ENCODE data around the gene TBL3.

GRCh38 chr16:2026461-2027023 lies 54.7 kb downstream of the TBL3 start, which contains the start of gene NHERF2:
- no peak for TF ChIP-seq FOXJ3 (CRISPR knock-in tag; IDR thresholded peaks at IDR 0.05; ENCODE audit: borderline replicate concordance)
- TF ChIP-seq ZNF281 (CRISPR knock-in tag; IDR thresholded peaks at IDR 0.05): no peak
- no peak for TF ChIP-seq PRRX2 (CRISPR knock-in tag; IDR thresholded peaks at IDR 0.05)
- no peak for TF ChIP-seq CTCF (IDR thresholded peaks at IDR 0.05)
- no peak for TF ChIP-seq FOXK1 (CRISPR knock-in tag; IDR thresholded peaks at IDR 0.05)
- no peak for TF ChIP-seq CREM (CRISPR knock-in tag; IDR thresholded peaks at IDR 0.05)
- TF ChIP-seq ZBTB43 (CRISPR knock-in tag; IDR thresholded peaks at IDR 0.05): no peak
- TF ChIP-seq E2F1 (CRISPR knock-in tag; IDR thresholded peaks at IDR 0.05): no peak
- TF ChIP-seq TP53 (CRISPR knock-in tag; IDR thresholded peaks at IDR 0.05): no peak
- no peak for TF ChIP-seq NR2C2 (CRISPR knock-in tag; IDR thresholded peaks at IDR 0.05)
